ENCODE results near the gene PREX1. TPM values are rescaled to one million over a fixed set of nuclear protein-coding genes. Genes with fewer than 3 reads are reported as not detected.

Gene PREX1
- total and polyA plus RNA-seq, 2 donors (not counting 3 experiments of a cell fraction or from before 2014, with no cell fraction given) = 51.3 to 72.9 TPM

GRCh38 chr20:48784273-48784641 is 43.5 kb downstream of the PREX1 start:
- Histone ChIP-seq H3K4me1 (ENCODE audit: control insufficient read depth, extremely low read depth, insufficient read depth, low read length) (peaks cover 6% of the 10 kb centered on the region), H3K4me2 (ENCODE audit: insufficient read depth, low read length) (no peak overlapping the region), H3K4me3 (replicated peaks in 1 of 3; ENCODE audit: insufficient read depth in 1 of 3, low read depth in 1 of 3, low read length in 3 of 3) (no peak overlapping the region), H3K79me2 (ENCODE audit: control insufficient read depth, insufficient read depth, low read length) (peaks cover 98% of the 10 kb centered on the region), H3K9me3 (replicated peaks; ENCODE audit: control insufficient read depth, insufficient read depth, low read length) (no peaks in the 10 kb centered on the region), H3K9ac (replicated peaks; ENCODE audit: extremely low read depth, insufficient read depth, low read length) (no peak overlapping the region), H3K9me1 (replicated peaks; ENCODE audit: control insufficient read depth, extremely low read depth, insufficient read depth, low read length) (no peaks in the 10 kb centered on the region), H3K27me3 (ENCODE audit: control insufficient read depth in 2 of 2, insufficient read depth in 2 of 2, low read length in 2 of 2) (no peaks in the 10 kb centered on the region), H2AFZ (ENCODE audit: low read depth, low read length) (no peak overlapping the region), H4K20me1 (replicated peaks; ENCODE audit: control insufficient read depth, extremely low read depth, insufficient read depth, low read length) (peaks cover 4% of the 10 kb centered on the region), H3K27ac (ENCODE audit: insufficient read depth, low read depth, low read length) (no peak overlapping the region), H3K36me3 (ENCODE audit: control insufficient read depth in 2 of 2, extremely low read depth in 1 of 2, insufficient read depth in 2 of 2, low read length in 2 of 2) (no peaks in the 10 kb centered on the region)
- no peak for DNase-seq (ENCODE audit: low read depth, low spot score)
- intact Hi-C loops (cut with micrococcal nuclease) (no loop called here), dilution Hi-C loops (cut with MboI; ENCODE audit: extremely low pct_ligation_motif_present, low sequenced_read_pairs) (no loop called here)
- FAIRE-seq = no peak
- ChIA-PET CTCF (no interaction called here), POLR2A (no interaction called here)
- TF ChIP-seq FOS (IDR thresholded peaks at IDR 0.05; ENCODE audit: borderline replicate concordance, insufficient read depth, low read length) (no peak), CTCF (IDR thresholded peaks at IDR 0.05; ENCODE audit: extremely low read depth in 1 of 2, insufficient read depth in 1 of 2, low read depth in 1 of 2, low read length in 2 of 2) (no peak), GATA2 (IDR thresholded peaks at IDR 0.05; ENCODE audit: insufficient read depth, insufficient read length, low read depth, low read length) (no peak), POLR2AphosphoS5 (IDR thresholded peaks at IDR 0.05; ENCODE audit: insufficient read depth, low read depth, low read length) (no peak), POLR2A (IDR thresholded peaks at IDR 0.05; ENCODE audit: low read depth, low read length) (no peak), MYC (IDR thresholded peaks at IDR 0.05; ENCODE audit: low read depth, low read length) (no peak), JUN (IDR thresholded peaks at IDR 0.05; ENCODE audit: borderline replicate concordance, insufficient read depth, insufficient read length, low read depth) (no peak), EZH2 (IDR thresholded peaks at IDR 0.05; ENCODE audit: borderline replicate concordance, low read depth, low read length, severe bottlenecking) (no peak)
- TF ChIP-seq, protein P1, sequence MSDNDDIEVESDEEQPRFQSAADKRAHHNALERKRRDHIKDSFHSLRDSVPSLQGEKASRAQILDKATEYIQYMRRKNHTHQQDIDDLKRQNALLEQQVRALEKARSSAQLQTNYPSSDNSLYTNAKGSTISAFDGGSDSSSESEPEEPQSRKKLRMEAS (IDR thresholded peaks at IDR 0.05; ENCODE audit: insufficient read depth, insufficient read length) = no peak
- no TSS peak for BruUV-seq (replicated peaks)
